Pulmonary artery endothelial cell (primary cell): ENCODE data around the gene HABP2. TPM values are rescaled to one million over a fixed set of nuclear protein-coding genes. Genes with fewer than 3 reads are reported as not detected.

ENCODE experiments used
- DNase-seq: peaks from one replicate; pipeline ENCODE4 v3.0.0-alpha.2; 2011; ENCODE audit warnings: low read depth, low spot score
- total RNA-seq: library from RNA; depleted of rRNA; stranded (reverse); fragments of >200 nt; gene quantifications from 2 replicates; pipeline ENCODE4 v1.2.3, GENCODE V29; 2014

The HABP2 gene
- total RNA-seq, 1 donor from 2014 or later: not detected

DNA sequence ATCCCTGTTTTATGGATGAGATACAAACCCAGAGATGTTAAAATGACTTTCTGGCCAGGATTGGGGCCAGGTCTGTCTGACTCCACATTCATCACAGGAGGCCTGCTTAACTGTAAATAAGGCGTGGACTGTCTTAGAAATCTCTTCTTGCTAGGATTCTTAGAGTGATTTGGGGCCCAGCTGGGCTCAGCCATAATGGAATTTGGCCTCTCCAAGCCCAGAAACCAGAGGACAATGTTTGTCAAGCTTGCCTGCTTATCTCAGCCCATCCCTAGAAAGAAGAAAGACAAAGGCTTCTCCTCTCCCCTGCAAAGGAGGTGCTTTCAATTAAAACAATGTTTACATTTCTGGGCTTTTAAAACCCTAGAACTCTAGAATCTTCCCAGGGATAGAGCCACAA lies 2.9 kb downstream of the HABP2 start:
- no peak for DNase-seq

DNA sequence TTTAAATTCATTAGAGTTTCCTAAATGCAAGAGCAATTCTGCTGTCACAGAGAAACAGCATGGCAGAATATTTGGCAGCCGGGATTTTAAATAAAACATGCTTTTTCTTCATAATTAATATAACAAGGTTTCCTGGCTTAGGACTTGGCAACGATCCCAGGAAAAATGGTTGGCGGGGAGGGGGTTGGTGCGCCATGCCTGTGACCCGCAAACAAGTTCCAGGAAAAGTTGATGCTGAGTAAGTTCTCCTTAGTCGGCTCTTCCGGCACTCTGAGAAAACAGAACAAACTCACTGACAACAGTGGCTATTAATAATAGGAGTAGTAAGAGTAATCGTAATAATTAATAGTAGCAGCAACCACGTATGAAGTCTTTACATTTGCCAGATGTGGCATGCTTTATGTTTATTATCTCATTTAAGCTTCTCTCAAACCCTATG lies 4.6 kb downstream of the HABP2 start:
- DNase-seq: peak; percentile 57

DNA sequence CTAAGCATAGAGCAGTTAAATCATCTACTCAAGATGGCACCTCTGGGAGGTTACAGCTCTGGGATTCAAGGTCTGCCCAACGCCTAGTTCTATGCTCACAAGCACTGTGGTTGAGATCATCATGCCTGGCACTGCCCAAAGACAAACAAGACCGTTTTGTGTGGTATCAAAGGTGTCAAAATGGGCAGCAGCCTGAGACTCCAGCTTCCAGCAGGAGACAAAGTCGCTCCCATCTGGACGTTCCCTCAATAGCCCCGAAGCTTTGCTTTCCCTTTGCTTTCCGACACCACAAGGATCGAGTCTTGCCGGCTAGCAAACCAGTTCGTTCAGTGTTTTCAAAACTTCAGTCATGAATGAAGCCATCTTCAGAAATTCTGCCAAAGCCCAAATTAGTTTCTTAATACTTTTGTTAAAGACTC lies 5.1 kb downstream of the HABP2 start:
- DNase-seq: no peak

GRCh38 chr10:113560071-113560470 lies 7.2 kb downstream of the HABP2 start:
- no peak for DNase-seq

GRCh38 chr10:113561214-113561613 lies 8.4 kb downstream of the HABP2 start:
- no peak for DNase-seq

DNA sequence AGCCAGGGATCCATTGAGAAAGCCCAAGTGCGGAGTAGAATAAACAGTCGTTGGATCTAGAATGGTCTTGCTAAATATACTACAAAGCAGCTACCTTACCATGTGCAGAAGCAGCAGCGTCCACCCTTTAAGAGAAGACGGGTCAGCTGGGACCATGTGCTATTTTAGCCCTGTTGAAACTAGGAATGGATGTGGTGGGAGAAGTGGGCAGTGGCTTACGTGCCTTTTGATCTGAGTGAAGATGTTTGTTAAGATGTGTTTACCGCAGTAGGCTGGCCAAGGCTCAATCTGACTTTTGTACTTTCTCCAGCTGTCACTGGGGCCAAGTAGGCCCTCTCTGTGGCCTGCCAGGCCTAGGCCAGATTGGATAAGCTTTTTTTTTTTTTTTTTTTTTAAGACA lies 9.2 kb downstream of the HABP2 start:
- DNase-seq: no peak

GRCh38 chr10:113562704-113563103 lies 9.9 kb downstream of the HABP2 start:
- DNase-seq: no peak

DNA sequence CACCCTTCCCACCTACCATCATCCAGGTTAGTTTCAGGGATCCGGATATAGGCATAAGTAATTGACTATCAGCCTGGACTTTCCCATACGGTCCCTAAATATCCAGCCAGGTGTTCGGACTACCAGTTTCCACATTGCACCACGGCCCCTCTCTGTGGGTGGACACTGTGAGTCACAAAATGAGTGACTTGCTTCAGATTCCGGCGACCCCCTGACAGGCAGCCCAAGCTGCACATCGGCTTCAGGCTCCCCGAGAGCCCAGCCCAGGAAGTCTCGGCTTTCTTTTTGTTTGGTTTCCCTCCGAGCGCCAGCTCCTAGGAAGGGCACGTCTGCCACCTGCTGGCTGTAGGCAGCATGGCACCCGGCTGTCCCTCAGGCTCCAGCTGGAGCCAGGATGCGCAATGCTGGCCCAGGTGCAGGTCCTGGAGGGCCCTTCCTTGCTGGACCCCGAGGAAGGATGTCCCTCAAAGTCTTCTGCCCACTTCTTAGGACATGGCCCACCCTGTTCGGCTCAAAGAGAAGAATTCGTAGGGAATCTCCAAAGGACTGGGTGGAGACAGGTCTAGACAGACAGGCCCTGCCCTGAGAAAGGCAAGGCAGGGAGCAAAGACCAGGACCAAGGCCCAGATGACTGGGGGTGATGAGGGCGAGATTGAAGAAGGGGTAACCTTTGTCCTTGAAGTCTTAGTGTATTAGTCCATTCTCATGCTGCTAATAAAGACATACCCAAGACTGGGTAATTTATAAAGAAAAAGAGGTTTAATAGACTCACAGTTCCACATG lies 10.6 kb downstream of the HABP2 start:
- DNase-seq: peak; percentile 15

DNA sequence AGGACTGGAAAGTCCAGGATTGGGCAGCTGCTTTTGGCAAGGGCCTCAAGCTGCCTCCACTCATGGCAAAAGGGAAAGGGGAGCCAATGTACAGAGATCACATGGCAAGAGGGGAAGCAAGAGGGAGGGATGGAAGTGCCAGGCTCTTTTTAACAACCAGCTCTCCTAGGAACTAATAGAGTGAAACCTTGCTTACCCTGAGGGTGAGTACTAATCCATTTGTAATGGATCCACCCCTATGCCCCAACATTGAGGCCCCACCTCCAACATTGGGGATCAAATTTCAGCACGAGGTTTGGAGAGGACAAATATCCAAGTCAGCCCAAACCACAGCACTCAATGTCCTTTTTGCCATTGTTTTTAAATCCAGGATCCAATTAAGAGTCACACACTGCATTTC lies 12.5 kb downstream of the HABP2 start:
- DNase-seq: no peak

DNA sequence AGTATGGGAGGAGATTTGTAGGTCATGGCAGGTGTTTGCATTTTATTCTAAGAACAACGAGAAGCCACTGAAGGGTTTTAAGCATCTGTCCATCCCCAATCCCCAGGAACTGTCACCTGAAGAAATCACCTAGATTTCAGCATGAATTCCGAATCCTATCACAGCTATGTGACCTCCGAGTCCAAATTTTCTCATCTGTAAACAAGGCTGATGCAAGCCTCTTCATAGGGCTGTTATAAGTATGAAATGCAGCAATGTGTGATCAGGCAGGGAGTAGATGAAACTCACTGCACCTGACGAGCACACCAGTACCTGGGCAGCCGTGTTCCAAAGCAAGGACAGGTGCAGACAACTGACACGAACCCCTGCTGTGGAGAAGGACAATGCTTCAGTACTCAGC lies 14.0 kb downstream of the HABP2 start:
- no peak for DNase-seq

GRCh38 chr10:113569576-113569975 lies 16.7 kb downstream of the HABP2 start:
- DNase-seq: no peak

- DNase-seq: no peak
These were observed 19.9 kb downstream of the HABP2 start for GRCh38 chr10:113572520-113573290.

DNA sequence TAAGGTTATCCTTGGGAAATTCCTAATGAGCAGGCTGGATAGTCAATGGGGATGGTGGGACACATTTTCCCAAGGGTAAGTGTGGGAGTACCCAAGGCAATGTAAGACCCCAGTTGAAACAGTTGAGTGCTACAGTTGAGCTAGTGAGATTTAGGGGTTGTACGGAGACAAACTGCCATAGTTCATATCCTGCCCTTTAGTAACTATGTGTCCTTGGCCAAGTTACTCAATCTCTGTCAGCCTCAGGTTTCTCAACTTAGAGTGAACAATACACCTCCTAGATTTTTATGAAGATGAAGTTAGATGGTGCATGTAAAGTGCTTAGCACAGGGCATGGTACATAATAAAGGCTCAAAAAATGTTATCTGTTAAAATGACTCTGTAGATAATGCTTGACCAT lies 20.5 kb downstream of the HABP2 start:
- no peak for DNase-seq

DNA sequence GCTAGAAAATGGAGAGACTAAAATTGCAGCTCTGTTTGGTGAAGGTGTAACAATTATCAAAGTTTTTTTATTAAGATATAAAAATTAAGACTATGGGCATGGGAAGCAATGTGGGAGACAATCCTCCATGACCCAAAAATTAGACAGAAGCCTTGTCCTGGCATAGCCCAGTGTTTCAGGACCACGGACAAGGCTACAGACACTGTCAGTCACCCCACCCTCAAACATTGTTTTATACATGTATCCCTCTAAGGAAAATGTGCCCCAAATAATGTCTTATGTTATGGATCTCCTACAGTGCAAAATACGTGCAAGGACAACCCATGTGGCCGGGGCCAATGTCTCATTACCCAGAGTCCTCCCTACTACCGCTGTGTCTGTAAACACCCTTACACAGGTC lies 24.0 kb downstream of the HABP2 start:
- DNase-seq: no peak

- no peak for DNase-seq
These were observed 25.9 kb downstream of the HABP2 start for GRCh38 chr10:113578773-113579172.

DNA sequence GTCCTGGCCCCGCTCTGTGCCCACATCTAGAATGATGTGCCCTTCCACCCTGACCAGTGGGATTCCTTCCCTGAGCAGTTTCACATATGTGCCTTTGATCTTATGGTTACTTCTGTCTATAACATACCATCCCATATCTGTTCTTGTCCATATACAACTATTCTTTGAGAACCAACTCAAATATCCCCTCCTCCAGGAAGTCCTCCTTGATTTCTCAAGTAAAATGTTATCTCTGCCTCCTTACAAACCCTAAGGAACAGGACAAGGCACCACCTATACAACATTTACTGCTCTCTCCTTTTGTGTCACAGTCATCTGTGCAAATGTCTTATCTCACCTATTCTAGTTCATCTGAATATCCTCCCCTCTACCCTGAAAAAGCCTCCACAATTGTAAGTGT lies 28.2 kb downstream of the HABP2 start:
- DNase-seq: no peak

DNA sequence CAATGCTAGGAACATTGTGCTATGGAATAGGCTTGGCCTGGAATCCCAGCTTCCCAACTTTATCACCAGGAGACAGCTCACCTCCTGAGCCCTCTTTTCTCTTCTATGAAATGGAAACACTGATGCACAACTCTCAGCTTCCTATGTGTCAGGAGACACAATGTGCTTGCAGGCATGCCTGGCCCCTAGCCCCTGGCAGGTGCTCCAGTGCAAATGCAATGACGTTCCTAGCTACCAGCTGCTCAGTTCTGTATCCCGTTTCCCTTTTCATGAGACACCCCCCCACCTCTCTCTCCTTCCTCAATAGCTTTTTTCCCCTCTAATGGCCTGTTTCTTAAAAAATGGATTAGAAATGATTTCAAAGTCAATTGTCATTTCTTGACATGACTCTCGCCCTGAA lies 30.7 kb downstream of the HABP2 start:
- DNase-seq: no peak

DNA sequence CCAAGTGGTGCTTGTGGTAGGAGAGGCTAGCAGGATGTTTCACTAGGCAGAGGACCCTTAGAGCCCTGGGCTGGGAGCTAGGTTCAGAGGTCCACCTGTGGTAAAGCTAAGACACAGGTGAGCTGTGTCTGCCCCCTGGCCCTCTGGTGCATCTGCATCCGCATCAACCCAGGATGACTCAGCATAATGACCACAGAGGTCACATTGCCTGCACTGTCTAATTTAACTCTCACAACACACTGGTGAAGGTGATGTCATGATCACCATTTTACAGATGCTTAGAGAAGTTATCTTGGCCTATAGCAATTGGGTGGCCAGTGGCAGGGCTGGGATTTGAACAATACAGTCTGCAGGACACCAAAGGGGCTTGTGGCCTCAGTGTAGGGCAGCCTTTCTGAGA lies 33.1 kb downstream of the HABP2 start:
- DNase-seq: no peak

DNA sequence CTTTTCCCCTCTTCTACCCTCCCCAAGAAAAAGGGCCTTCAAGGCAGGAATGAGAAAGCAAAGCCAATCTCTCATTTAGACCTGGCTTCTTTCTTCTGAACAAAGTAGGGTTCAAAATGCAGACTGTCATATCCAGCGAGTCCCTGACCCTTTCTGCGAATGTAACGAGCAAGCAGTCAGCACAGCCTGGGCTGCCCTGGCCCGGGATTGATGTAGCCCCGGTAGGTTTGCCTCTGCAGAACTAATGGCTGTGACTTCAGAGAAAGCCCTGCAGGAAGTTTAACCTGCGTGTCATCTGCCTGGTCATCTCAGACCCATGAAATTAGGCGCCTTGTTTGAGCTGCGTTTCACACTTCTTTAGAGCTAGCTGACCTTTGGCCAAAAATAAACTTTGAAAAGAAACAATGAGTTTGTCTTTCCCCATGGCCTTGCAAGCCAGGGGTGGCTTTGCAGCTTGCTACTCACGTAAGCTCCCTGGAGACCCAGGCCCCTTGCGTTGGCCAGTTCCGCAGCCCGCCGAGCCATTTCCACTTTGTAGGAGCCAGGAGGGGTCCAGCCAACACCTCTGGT lies 36.4 kb downstream of the HABP2 start:
- DNase-seq: no peak

GRCh38 chr10:113590581-113590980 lies 37.7 kb downstream of the HABP2 start:
- DNase-seq: no peak

DNA sequence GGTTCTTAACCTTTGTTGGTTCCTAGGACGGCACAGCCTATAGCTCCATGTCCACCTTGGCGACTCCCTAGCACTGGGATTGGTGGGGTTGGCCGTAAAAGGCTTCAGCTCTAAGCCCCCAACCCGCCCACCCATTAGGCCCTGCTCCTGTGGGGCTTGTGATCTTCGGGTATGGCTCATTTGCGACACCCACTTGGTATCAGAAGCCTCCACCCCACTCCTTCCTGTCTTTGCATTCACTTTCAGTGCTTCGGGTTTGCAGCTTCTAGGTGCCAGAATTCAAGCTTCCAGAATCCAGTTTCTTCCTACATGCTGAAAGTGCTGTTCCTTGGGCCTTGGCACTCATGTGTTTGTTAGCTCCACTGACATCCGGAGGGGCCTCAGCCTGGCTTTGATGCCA lies 39.5 kb downstream of the HABP2 start:
- DNase-seq: no peak

DNA sequence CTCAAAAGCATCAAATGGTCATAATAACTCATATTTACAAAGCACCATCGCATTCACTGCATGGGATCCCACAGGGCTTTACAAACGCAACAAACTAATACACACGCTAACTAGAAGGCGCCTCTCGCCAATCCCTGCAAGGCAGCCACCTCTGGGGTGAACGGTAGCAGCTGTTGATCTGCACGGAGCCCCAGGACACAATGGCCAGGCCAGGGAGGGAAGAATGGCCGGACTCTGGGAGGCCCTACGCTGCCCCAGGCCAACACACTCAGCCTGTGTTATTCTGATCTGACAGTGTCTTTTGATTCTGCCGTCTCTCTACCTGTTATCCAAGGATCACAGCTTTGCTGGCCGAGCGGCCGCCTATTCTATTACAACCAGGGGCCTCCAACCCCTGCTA lies 41.8 kb downstream of the HABP2 start:
- DNase-seq: no peak

GRCh38 chr10:113600569-113600968 lies 47.7 kb downstream of the HABP2 start:
- no peak for DNase-seq
